ENCODE measurements around the gene GPER1. TPM values are rescaled to one million over a fixed set of nuclear protein-coding genes. Genes with fewer than 3 reads are reported as not detected.

Gene GPER1
- total RNA-seq, 2 donors from 2014 or later = 5.7 to 8.2 TPM

GRCh38 chr7:1111156-1111555, 23.2 kb downstream of the GPER1 start:
- Histone ChIP-seq H3K4me3 (no peak overlapping the region), H3K27ac (no peak overlapping the region), H3K36me3 (no peaks in the 10 kb centered on the region), H3K4me1 (no peaks in the 10 kb centered on the region), H3K9ac (ENCODE audit: low read depth in 2 of 2, low read length in 2 of 2) (no peak overlapping the region), H3K9me3 (no peaks in the 10 kb centered on the region), H3K27me3 (no peaks in the 10 kb centered on the region)
- TF ChIP-seq CTCF (IDR thresholded peaks at IDR 0.05) = no peak
- intact Hi-C loops (cut with DNase I) = no loop called here
- no peak for DNase-seq

GRCh38 chr7:1112109-1112508, 24.2 kb downstream of the GPER1 start:
- H3K9ac ChIP-seq (ENCODE audit: low read depth in 2 of 2, low read length in 2 of 2) = no peak overlapping the region
- no peak for TF ChIP-seq CTCF (IDR thresholded peaks at IDR 0.05)
- no peaks in the 10 kb centered on the region for H3K36me3 ChIP-seq
- H3K9me3 ChIP-seq = no peaks in the 10 kb centered on the region
- no peaks in the 10 kb centered on the region for H3K27me3 ChIP-seq
- intact Hi-C loops (cut with DNase I) = no loop called here
- no peak overlapping the region for H3K27ac ChIP-seq
- H3K4me1 ChIP-seq = no peaks in the 10 kb centered on the region
- no peak overlapping the region for H3K4me3 ChIP-seq
- no peak for DNase-seq

- intact Hi-C loops (cut with DNase I) = no loop called here
- no peak overlapping the region for H3K9ac ChIP-seq (ENCODE audit: low read depth in 2 of 2, low read length in 2 of 2)
- no peak for TF ChIP-seq CTCF (IDR thresholded peaks at IDR 0.05)
- no peak overlapping the region for H3K27ac ChIP-seq
- H3K27me3 ChIP-seq = no peaks in the 10 kb centered on the region
- no peaks in the 10 kb centered on the region for H3K36me3 ChIP-seq
- no peaks in the 10 kb centered on the region for H3K4me1 ChIP-seq
- DNase-seq = no peak
- H3K9me3 ChIP-seq = no peaks in the 10 kb centered on the region
- no peak overlapping the region for H3K4me3 ChIP-seq
Measured at GRCh38 chr7:1112625-1113547, 25.0 kb downstream of the GPER1 start.

- no peaks in the 10 kb centered on the region for H3K27me3 ChIP-seq
- H3K9me3 ChIP-seq = no peaks in the 10 kb centered on the region
- H3K4me1 ChIP-seq = no peaks in the 10 kb centered on the region
- no peak overlapping the region for H3K27ac ChIP-seq
- no peak for TF ChIP-seq CTCF (IDR thresholded peaks at IDR 0.05)
- no peak overlapping the region for H3K4me3 ChIP-seq
- H3K9ac ChIP-seq (ENCODE audit: low read depth in 2 of 2, low read length in 2 of 2) = no peak overlapping the region
- no peak for DNase-seq
- intact Hi-C loops (cut with DNase I) = no loop called here
- H3K36me3 ChIP-seq = no peaks in the 10 kb centered on the region
Measured at GRCh38 chr7:1113548-1113885, 25.6 kb downstream of the GPER1 start.

- no peaks in the 10 kb centered on the region for H3K27me3 ChIP-seq
- TF ChIP-seq CTCF (IDR thresholded peaks at IDR 0.05) = no peak
- intact Hi-C loops (cut with DNase I) = no loop called here
- H3K9me3 ChIP-seq = no peaks in the 10 kb centered on the region
- no peaks in the 10 kb centered on the region for H3K36me3 ChIP-seq
- no peak overlapping the region for H3K4me3 ChIP-seq
- no peak overlapping the region for H3K27ac ChIP-seq
- DNase-seq = no peak
- H3K4me1 ChIP-seq = no peaks in the 10 kb centered on the region
- H3K9ac ChIP-seq (ENCODE audit: low read depth in 2 of 2, low read length in 2 of 2) = no peak overlapping the region
Measured at GRCh38 chr7:1114088-1114487, 26.2 kb downstream of the GPER1 start.

All from colonic mucosa (tissue), 4 donors.